HepG2 (cell line): ENCODE results near the gene ABHD10. TPM values are rescaled to one million over a fixed set of nuclear protein-coding genes. Genes with fewer than 3 reads are reported as not detected.
A peak's percentile ranks its signal among the peaks of the same experiment; 100 is the strongest.

Experiments
- BATF2 ChIP-seq: sonication (generic); formaldehyde crosslinking; IDR thresholded peaks from 2 replicates; pipeline ENCODE4 v1.8.0; 2022; ENCODE audit warnings: mild to moderate bottlenecking, missing genetic modification reagents, moderate library complexity
- HNF1B ChIP-seq: sonication (generic); formaldehyde crosslinking; IDR thresholded peaks from 2 replicates; pipeline ENCODE4 v1.5.1; 2020; ENCODE audit warnings: mild to moderate bottlenecking, moderate library complexity, missing genetic modification reagents
- IKZF1 ChIP-seq: fragments of 450-650 bp; IDR thresholded peaks from 2 replicates; pipeline ENCODE4 v1.7.1; 2016
- KDM3A ChIP-seq: IDR thresholded peaks from 2 replicates; pipeline ENCODE4 v1.6.1; 2018; ENCODE audit warnings: low read depth, missing compliant biosample characterization
- MEIS2 ChIP-seq: sonication (generic); formaldehyde crosslinking; IDR thresholded peaks from 2 replicates; pipeline ENCODE4 v1.9.0; 2021; ENCODE audit warnings: mild to moderate bottlenecking, missing genetic modification reagents
- MTA1 ChIP-seq: sonication (generic); formaldehyde crosslinking; IDR thresholded peaks from 2 replicates; pipeline ENCODE4 v1.4.0; 2020; ENCODE audit warnings: missing genetic modification reagents, mild to moderate bottlenecking, borderline replicate concordance
- ZBTB49 ChIP-seq: sonication (generic); formaldehyde crosslinking; IDR thresholded peaks from 2 replicates; pipeline ENCODE4 v1.4.0; 2020; ENCODE audit warnings: missing genetic modification reagents, borderline replicate concordance
- ZMAT3 ChIP-seq: sonication (generic); formaldehyde crosslinking; conservative IDR thresholded peaks from 2 replicates; pipeline ENCODE4 v1.7.0; 2021; ENCODE audit warnings: missing genetic modification reagents
- ZNF256 ChIP-seq: sonication (generic); formaldehyde crosslinking; conservative IDR thresholded peaks from 2 replicates; pipeline ENCODE4 v1.4.0; 2020; ENCODE audit warnings: missing genetic modification reagents
- ZNF350 ChIP-seq: sonication (generic); formaldehyde crosslinking; IDR thresholded peaks from 2 replicates; pipeline ENCODE4 v1.4.0; 2020; ENCODE audit warnings: mild to moderate bottlenecking, low read depth, missing genetic modification reagents, borderline replicate concordance
- ZNF574 ChIP-seq: sonication (generic); formaldehyde crosslinking; IDR thresholded peaks from 2 replicates; pipeline ENCODE4 v1.4.0; 2020; ENCODE audit warnings: missing genetic modification reagents
- ZNF703 ChIP-seq: sonication (generic); formaldehyde crosslinking; IDR thresholded peaks from 2 replicates; pipeline ENCODE4 v1.5.1; 2020; ENCODE audit warnings: missing genetic modification reagents, mild to moderate bottlenecking, moderate library complexity, borderline replicate concordance
- polyA plus RNA-seq, 8 experiments: library from polyadenylated mRNA; depleted of rRNA in 3 of 8; stranded (reverse) in 7 of 8; unstranded in 1 of 8; fragments of >200 nt; fragmentation: Illumina TruSeq in 4 of 8; extraction: Trizol in 4 of 8; gene quantifications; 2 replicates each; pipeline versions ENCODE4 v1.2.1 to v1.2.3, GENCODE V29; 2011 to 2016; ENCODE audit warnings: low read depth in 4 of 8, missing spikeins in 1 of 8, mixed read lengths in 1 of 8; ENCODE audit not compliant: insufficient read depth in 1 of 8
- total RNA-seq, 5 experiments: library from RNA; depleted of rRNA; stranded (reverse); fragments of >200 nt; fragmentation: Illumina TruSeq; extraction: Trizol; gene quantifications; 2 replicates each; pipeline ENCODE4 v1.2.3, GENCODE V29; 2016; ENCODE audit warnings: low read depth in 1 of 5
- TF ChIP-seq, protein P1 (sequence below), 2 experiments: sonication (generic) in 1 of 2; formaldehyde crosslinking in 1 of 2; IDR thresholded peaks; 2 replicates each; pipeline versions ENCODE4 v1.6.1 to v1.9.0; 2014 to 2022; ENCODE audit warnings: antibody characterized with exemption in 1 of 2, borderline replicate concordance in 1 of 2, inconsistent platforms in 1 of 2, low read depth in 1 of 2, missing genetic modification reagents in 1 of 2

The ABHD10 gene
- total and polyA plus RNA-seq, 2 of the 13 experiments (the other 11 are each of a cell fraction or from before 2014, with no cell fraction given), result 22.8 to 50.2 TPM

DNA sequence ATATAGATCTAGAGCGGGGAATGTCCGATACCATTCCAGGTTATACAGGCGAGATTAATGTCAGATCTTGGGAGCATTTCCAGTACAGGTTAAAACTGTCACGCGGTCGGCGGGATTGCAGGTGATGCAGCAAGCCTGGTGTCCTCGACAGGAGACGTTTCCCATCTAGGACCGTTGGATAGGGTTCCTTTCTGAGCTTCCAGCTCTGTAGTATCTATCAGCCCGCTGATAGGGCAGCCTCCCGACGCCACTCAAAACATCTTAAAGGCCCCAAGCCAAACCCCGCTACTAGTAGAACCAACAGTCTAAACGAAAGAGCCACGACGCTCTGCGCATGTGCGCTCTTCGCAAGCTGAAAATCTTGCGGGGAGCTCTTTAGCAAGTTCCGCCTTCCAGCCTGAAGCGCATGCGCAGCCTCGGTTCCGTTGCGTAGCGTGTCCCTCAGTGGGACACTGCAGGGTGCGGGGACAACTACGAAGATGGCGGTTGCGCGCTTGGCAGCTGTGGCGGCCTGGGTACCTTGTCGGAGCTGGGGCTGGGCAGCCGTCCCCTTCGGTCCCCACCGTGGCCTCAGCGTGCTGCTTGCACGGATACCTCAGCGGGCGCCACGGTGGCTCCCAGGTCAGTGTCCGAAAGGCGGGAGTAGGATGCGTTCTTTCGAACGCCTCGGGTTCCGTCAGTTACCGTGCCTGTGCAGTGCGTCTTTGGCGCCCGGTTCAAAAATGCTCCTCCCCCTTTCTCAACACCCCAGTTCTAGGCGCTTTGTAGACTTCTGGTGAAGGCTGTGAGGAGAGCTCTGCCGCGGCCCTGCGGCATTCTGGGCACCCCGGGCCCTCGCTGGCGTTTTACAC, at the start of gene ABHD10 (continued):
- TF ChIP-seq HNF1B (CRISPR knock-in tag) (peak; percentile 74; the same call in 1 of the 2 replicates), ZNF256 (CRISPR knock-in tag) (peak; percentile 83; the same call in 1 of the 2 replicates), BATF2 (CRISPR knock-in tag) (0 out of 2 replicates have a peak, but pooled peaks have one; percentile 37), ZBTB49 (no peak), ZNF350 (peak; percentile 93), ZMAT3 (CRISPR knock-in tag) (peak; percentile 88), MTA1 (CRISPR knock-in tag) (peak; percentile 75; the same call in 1 of the 2 replicates), KDM3A (peak; percentile 41; the same call in 1 of the 2 replicates), MEIS2 (peak; percentile 70), ZNF703 (CRISPR knock-in tag) (no peak), ZNF574 (peak; percentile 80), IKZF1 (no peak)
- TF ChIP-seq, protein P1, sequence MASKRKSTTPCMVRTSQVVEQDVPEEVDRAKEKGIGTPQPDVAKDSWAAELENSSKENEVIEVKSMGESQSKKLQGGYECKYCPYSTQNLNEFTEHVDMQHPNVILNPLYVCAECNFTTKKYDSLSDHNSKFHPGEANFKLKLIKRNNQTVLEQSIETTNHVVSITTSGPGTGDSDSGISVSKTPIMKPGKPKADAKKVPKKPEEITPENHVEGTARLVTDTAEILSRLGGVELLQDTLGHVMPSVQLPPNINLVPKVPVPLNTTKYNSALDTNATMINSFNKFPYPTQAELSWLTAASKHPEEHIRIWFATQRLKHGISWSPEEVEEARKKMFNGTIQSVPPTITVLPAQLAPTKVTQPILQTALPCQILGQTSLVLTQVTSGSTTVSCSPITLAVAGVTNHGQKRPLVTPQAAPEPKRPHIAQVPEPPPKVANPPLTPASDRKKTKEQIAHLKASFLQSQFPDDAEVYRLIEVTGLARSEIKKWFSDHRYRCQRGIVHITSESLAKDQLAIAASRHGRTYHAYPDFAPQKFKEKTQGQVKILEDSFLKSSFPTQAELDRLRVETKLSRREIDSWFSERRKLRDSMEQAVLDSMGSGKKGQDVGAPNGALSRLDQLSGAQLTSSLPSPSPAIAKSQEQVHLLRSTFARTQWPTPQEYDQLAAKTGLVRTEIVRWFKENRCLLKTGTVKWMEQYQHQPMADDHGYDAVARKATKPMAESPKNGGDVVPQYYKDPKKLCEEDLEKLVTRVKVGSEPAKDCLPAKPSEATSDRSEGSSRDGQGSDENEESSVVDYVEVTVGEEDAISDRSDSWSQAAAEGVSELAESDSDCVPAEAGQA (IDR thresholded peaks at IDR 0.05; ENCODE audit: low read depth), result peak; percentile 48; the same call in 1 of the 2 replicates
- TF ChIP-seq, protein P1 (CRISPR knock-in tag; IDR thresholded peaks at IDR 0.05; ENCODE audit: borderline replicate concordance), result no peak
